Measurements from ENCODE around the gene ITGA11.

The ITGA11 gene

DNA sequence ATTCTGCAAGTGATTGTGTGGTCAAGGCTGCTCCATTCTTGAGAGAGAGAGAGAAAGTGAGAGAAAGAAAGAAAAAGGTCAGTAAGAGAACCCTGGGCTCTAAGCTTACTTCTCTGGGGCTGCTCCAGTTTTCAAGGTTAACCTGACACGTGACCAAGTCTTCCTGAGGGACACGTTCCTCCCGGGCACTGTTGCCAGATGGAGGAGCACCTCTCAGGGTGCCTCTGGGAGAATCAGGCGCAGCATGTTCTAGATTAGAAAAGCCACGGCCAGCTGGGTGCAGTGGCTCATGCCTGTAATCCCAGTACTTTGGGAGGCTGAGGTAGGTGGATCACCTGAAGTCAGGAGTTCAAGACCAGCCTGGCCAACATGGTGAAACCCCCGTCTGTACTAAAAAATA lies 60.8 kb downstream of the ITGA11 start:
- no peak for DNase-seq

GRCh38 chr15:68370768-68371151 lies 61.2 kb downstream of the ITGA11 start:
- no peak for DNase-seq

- DNase-seq: no peak
These were observed 61.8 kb downstream of the ITGA11 start for GRCh38 chr15:68369931-68370767.

- DNase-seq: no peak
These were observed 63.1 kb downstream of the ITGA11 start for GRCh38 chr15:68368731-68369435.

DNA sequence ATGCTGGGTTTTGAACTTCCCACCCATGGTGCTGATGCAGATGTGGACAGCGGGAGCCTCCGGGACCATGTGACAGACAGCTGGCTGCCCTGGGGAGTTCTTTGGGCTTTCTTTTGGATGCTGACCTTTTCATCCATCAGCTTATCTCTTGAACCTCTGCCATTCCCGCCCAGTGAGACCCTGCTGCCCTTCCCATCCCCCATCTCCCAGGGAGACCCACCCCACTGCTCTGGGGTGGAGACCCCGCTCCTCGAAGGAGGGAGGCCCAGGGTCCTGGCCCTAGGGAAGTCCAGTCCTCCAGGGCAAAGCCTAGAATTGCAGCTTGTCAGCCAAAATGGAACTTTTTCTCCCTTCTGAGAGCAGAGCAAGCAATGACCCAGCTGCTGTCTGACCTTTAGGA lies 64.0 kb downstream of the ITGA11 start:
- DNase-seq: no peak

GRCh38 chr15:68367226-68367625 lies 64.7 kb downstream of the ITGA11 start:
- DNase-seq: no peak

DNA sequence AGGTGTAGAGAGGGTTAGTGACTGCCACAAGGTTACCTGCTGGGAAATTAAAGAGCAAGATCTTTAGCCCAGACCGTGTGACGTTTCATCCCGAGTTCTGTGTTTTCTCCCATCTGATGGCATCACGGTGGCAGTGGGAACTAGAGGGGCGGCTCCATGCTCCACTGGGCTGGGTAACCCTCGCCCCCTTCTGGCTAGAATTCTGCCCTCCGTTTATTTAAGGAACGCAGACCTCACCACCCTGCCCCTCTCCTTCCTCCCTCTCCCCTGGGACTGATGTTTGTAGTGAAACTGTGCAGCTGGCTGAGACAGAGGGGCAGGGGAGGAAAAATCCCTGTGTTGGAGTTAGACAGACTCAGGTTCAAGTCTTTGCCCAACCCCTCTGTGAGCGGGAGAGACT lies 65.6 kb downstream of the ITGA11 start:
- no peak for DNase-seq

DNA sequence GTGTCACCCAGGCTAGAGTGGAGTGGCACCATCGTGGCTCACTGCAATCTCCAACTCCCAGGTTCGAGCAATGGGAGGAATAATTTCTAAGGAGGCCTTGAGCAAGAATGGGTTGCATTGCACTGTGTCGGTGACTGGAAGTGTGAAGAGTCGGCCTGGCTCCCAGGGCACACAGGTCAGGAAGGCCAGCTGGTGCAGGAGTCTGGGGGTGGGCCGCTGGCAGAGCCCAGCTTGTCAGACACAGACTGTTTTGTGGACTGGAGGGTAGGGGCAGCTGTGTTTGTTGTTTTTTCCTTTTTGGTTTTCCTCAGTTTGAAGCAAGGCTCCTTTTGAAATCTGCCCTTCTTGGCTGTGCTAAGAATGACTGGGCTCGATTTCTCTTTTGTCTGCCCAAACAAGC lies 66.2 kb downstream of the ITGA11 start:
- no peak for DNase-seq

GRCh38 chr15:68365140-68365745 lies 66.7 kb downstream of the ITGA11 start:
- DNase-seq: no peak

- no peak for DNase-seq
These were observed 67.3 kb downstream of the ITGA11 start for GRCh38 chr15:68364660-68365035.

DNA sequence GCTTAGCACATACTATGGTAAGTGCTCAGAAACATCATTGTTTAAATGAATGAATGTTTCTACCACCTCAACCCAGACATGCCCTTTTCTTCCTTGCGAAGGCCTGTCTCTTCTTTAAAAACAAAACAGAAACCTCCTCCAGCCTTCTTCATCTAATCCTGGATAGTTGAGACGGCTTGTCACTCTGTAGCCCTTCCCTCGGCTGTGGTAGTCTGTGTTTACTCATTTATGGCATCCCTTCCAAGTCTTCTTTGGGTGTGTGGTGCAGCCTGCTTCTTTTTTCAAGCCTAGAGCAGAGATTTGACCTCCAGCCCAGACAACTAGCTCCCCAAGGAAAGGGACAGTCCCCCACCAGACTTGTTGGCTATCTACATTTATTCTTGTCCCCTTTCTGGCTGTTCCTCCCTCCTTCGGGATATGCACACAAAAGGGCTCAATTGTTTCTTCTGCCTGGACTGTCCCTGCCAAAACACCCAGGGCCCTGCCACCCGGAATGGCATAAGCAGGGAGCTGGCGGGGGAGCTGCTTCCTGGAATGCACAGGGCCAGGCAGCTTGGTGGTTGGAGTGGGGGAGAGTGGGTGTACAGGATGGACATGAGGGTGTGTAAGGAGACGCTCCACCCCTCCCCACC lies 67.8 kb downstream of the ITGA11 start:
- no peak for DNase-seq

GRCh38 chr15:68363353-68363752 lies 68.6 kb downstream of the ITGA11 start:
- DNase-seq: no peak

GRCh38 chr15:68362537-68363126 lies 69.3 kb downstream of the ITGA11 start:
- no peak for DNase-seq

DNA sequence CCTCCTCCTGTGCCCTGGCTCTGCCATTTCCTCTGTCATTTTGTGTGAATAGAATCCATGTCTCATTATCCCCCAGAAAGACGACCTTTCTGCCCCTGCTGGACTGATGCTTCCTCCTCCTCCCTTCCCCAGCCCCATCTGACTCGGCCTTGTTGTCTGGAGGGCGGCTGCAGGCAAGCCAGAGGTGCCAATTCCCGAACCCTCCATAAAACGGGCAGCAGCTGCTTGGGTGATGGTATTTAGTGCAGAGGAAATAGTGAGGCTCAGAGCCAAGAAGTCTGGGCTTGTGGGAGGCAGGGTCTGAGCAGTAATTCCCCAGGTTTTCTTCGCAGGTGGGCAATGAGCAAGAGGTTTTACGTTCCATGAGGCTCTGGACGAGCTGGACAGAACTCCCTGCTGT lies 71.2 kb downstream of the ITGA11 start:
- DNase-seq: no peak

DNA sequence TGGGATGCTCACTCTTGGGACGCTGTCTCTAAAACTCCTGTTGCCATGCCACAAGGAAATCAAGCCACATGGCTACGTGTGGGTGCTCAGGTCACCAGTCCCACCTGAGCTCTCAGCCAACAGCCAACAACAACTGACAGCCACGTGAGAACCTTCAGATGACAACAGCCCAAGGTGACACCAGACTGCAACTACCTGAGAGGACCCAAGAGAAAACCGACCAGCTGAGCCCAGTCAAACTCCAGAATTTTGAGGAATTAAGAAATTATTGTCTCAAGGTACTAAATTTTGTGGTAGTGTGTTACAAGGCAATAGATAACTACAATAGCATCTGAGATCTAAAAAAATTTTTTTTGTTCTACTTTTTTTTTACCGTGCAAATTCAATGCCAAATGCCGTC lies 75.2 kb downstream of the ITGA11 start:
- DNase-seq: no peak

- no peak for DNase-seq
These were observed 77.0 kb downstream of the ITGA11 start for GRCh38 chr15:68354923-68355322.

GRCh38 chr15:68354268-68354667 lies 77.7 kb downstream of the ITGA11 start:
- no peak for DNase-seq

DNA sequence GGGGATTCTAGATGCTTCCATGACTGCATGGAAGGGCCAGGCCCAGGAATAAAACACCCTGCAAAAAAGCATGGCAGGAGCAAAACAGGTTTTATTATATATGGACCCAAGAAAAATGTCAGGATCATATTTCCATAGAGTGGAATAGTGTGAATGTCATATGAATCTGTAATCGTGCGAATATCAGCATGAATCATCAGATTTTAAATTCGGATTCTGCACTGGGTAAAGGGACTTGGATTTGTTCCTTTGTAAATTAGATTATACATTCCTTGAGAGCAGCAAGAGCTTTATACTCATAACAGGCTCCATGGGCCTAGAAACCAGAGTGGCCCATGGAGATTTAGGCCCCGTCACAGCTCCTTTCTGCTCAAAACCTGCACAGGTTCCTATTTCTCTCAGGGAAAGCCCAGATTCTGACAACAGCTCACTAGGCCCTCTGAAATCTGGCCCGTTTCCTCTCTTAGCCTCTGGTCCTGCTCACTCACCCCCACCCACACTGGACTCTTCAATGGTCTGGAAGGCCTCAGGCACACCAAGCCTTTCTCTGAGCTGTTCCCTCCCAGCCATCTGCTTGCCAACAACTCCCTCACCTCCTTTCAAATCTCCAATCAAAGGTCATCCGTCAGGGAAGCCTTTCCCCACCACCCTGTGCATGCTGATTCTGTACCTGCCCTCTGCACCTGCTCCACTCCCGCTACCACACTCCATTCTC lies 78.4 kb downstream of the ITGA11 start:
- DNase-seq: no peak

DNA sequence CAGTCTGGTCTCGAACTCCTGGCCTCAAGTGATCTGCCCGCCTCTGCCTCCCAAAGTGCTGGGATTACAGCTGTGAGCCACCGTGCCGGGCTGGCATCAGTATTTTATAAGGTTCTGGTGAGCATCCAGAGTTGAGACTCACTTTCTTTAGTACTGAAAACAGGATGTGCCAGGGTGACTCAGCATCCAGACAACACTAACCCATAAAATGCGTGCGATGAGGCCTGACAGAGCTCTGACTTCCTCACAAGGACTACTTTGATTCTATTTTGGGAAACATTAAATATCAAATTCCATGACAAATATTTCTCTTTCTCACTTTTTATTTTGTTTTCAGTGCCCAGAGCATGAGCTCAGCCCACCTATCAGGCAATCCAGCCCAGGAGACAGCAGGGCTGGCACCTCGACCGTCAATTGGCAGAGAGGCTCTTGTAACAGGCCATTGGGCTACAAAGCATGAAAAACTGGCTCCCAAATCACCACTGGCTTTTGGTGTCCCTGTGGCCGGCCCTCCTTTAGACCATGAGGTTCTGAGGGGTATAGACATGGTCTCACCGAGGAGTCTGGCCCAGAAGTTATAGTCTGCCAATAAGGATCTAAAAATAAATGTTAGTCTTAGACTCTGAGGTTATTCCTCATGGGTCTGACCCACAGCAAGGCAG lies 79.4 kb downstream of the ITGA11 start:
- peak; percentile 30 for DNase-seq

DNA sequence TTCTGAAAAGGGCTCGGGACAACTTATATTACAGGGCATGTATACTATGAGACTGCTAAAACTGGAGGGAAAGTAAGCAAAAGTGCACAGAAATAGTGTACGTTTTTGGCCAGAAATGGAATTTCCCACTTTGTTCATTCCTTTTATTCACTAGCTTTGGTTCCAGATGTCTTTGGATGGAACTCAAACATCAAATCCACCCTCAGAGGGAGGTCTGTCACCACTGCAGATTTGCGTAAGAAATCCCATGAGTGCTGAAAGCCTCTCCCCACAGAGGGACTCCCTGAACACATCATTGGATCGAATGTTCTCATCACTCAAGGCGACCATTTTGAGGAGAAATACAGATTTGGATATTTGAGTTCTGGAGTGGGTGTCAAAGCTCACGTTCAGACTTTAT lies 82.8 kb downstream of the ITGA11 start:
- DNase-seq: no peak

DNA sequence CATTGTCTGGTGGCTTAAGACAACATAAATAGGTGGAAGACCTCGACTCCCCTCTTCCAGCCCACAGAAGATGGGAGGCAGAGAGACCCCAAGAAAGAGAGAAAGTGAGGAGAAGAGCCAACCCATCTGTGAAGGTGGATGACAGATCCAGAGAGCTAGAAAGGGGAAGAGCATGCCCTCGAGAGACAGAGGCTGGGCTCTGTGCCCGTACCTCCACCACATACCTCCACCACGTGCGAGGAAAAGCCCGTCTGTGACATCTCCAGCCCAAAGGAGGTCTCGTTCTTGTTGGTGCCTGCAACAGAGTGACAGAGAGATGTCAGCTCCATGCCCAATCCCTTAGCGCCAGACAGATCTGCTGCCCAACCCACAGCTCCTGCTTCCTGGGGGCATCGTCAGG lies 83.4 kb downstream of the ITGA11 start:
- DNase-seq: no peak

DNA sequence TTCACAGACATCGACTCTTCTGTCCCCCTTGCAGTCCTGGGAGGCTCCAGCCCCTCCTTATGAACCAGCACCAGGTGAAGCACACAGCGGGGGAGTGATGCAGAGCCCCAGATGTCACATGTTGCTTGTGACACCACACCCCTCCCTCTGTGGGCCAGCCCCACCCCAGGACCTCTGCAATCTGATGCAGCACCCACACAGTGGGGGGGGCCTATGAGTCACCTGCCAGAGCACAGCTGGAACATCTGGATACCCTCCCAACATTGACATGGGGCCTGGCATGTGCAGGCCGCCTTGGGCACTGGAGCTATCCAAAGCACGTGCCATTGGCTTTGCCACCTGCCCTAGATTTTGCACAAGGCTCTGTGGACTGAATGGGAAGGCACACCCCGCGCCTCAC lies 83.9 kb downstream of the ITGA11 start:
- DNase-seq: no peak
